HG02884 (cell line): ENCODE results near the gene ZG16B.

ENCODE experiments used
- ATAC-seq: cut with Tn5 transposase; IDR thresholded peaks from one replicate; pipeline ENCODE4 v1.9.1; 2021; ENCODE audit warnings: mild to moderate bottlenecking, moderate library complexity; ENCODE audit not compliant: unreplicated experiment

Gene ZG16B, protein sequence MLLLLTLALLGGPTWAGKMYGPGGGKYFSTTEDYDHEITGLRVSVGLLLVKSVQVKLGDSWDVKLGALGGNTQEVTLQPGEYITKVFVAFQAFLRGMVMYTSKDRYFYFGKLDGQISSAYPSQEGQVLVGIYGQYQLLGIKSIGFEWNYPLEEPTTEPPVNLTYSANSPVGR

GRCh38 chr16:2829501-2830354, at the start of gene ZG16B:
TSS of gene ZG16B (plus strand) at chr16:2830303. CDS start at chr16:2830442, 139 bp downstream.
- ATAC-seq, result no peak

GRCh38 chr16:2782583-2783351, 47.3 kb upstream of the ZG16B start:
- no peak for ATAC-seq

GRCh38 chr16:2783581-2784357, 46.3 kb upstream of the ZG16B start:
- no peak for ATAC-seq

GRCh38 chr16:2784358-2785100, 45.6 kb upstream of the ZG16B start:
- ATAC-seq, result no peak

- ATAC-seq, result no peak
Observed at GRCh38 chr16:2785101-2785991, 44.8 kb upstream of the ZG16B start.

- ATAC-seq, result no peak
Observed at GRCh38 chr16:2786061-2786825, 43.9 kb upstream of the ZG16B start.

DNA sequence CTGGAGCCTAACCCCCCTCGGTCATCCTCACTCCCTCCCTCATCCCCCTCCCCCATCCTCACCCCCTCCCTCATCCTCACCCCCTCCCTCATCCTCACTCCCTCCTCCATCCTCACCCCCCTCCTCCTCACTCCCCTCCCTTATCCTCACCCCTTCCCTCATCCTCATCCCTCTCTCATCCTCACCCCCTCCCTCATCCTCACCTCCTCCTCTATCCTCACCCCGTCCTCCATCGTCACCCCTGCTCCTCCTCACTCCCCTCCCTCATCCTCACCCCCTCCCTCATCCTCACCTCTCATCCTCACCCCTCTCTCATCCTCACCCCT, 43.3 kb upstream of the ZG16B start:
- ATAC-seq, result no peak

DNA sequence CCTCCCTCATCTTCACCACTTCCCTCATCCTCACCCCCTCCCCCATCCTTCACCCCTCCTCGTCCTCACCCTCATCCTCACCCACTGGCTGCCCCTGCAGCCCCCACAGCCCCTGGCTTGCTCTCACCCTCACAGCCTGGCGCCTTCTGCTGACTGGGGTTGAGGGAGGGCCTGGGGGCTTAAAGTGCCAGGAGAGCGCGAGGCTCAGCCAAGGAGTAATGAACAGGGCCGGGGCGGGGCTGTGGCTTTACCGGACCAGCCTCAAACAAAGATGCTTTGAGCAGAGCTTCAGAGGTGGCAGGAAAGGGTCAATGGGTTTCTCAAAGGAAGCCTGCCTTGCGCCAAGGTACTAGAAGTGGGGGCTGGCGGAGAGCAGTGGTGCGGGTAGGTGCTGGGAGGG, 42.7 kb upstream of the ZG16B start, which contains the start of gene PRSS33:
TSS of gene PRSS33 (minus strand) at position 155 of the 400 bp plus-strand sequence. CDS start 1,013 bp downstream, outside the sequence.
- no peak for ATAC-seq

DNA sequence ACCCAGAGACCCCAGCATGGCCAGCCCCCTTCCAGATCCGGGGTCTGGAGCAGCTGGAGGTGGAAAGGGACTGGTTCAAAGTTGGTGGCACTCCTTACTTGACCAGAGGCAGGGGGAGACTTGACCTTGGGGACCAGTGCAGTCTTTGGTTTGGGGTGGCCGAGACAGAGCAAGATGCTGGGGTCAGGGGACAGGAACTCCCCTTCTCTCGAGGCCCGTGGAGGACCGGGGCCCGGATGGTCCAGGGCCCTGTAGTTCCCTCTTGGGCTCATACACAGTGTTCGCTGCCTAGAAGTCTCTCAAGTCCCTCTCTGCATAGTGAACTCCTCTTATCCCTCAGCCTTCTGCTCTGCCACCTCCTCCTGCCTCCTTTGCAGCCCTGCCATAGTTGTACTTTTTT, 42.1 kb upstream of the ZG16B start:
- ATAC-seq, result no peak

DNA sequence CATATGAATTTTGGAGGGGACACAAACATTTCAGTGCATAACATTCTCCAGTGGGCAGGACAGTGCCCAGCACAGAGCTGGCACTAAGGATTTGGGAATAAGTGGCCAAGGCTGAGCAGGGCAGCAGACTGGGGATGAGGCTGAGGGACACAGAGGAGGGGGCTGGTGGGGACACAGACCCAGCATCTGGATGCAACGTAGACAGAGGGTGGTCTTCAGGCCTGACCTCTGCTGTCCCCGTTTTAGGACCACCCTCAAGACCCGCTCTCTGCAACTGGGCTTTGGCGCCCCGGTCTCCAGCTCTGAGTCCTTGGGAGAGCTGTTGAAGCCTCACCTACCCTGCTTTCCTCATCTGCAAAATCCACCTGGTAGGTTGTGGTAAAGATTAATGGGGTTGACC, 39.5 kb upstream of the ZG16B start:
- ATAC-seq, result no peak

DNA sequence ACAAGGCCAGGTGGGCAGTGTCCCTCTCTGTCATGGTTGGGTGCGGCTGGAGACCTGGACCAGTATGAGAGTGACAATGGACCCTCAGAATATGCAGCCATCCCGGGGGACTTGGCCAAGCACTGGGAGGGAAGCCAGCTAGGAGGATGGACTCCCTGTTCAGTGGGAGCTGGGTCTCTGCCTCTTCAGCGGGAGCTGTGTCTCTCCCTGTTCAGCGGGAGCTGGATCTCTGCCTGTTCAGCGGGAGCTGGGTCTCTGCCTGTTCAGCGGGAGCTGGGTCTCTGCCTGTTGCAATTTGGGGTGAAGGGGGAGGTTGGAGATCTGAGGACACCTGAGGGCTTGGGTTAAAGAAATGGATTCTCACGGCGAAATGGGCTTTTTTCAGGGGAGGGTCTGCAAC, 38.9 kb upstream of the ZG16B start:
- no peak for ATAC-seq

GRCh38 chr16:2792940-2793339, 37.2 kb upstream of the ZG16B start:
- no peak for ATAC-seq

GRCh38 chr16:2795395-2796143, 34.5 kb upstream of the ZG16B start:
- no peak for ATAC-seq

GRCh38 chr16:2798723-2799204, 31.3 kb upstream of the ZG16B start:
- no peak for ATAC-seq

GRCh38 chr16:2799205-2799858, 30.8 kb upstream of the ZG16B start:
- no peak for ATAC-seq

GRCh38 chr16:2799859-2800226, 30.3 kb upstream of the ZG16B start:
- no peak for ATAC-seq

- no peak for ATAC-seq
Observed at GRCh38 chr16:2803545-2804195, 26.4 kb upstream of the ZG16B start.
